HEK293T (cell line): ENCODE measurements around the gene MRM2.

Experiments
- CTCF ChIA-PET: fragments of 350-600 bp; formaldehyde crosslinking; extraction: SDS; loops from one replicate; lab custom pipeline; 2021; ENCODE audit warnings: antibody characterized with exemption, inconsistent platforms; lab: Yijun Ruan, JAX
- POLR2A ChIA-PET: fragments of 350-600 bp; formaldehyde crosslinking; extraction: SDS; loops from one replicate; lab custom pipeline; 2020; ENCODE audit warnings: antibody characterized with exemption, inconsistent platforms; lab: Yijun Ruan, JAX
- DNase-seq: peaks from one replicate; pipeline ENCODE4 v3.0.0; 2012; ENCODE audit warnings: mixed read lengths; ENCODE audit errors: extremely low spot score
- ARNT ChIP-seq: fragments of 450-650 bp; IDR thresholded peaks from 2 replicates; pipeline ENCODE4 v1.6.1; 2017; ENCODE audit warnings: mild to moderate bottlenecking
- BHLHE40 ChIP-seq: fragments of 450-650 bp; IDR thresholded peaks from 2 replicates; pipeline ENCODE4 v1.6.1; 2016; ENCODE audit warnings: mild to moderate bottlenecking, moderate library complexity, borderline replicate concordance
- CTBP1 ChIP-seq: fragments of 450-650 bp; IDR thresholded peaks from 2 replicates; pipeline ENCODE4 v1.6.1; 2016; ENCODE audit warnings: borderline replicate concordance
- ELF4 ChIP-seq: fragments of 450-650 bp; IDR thresholded peaks from 2 replicates; pipeline ENCODE4 v1.6.1; 2017; ENCODE audit warnings: antibody characterized with exemption
- FOXA1 ChIP-seq: fragments of 450-650 bp; IDR thresholded peaks from 2 replicates; pipeline ENCODE4 v1.6.1; 2016; ENCODE audit warnings: mild to moderate bottlenecking
- FOXK2 ChIP-seq: fragments of 450-650 bp; IDR thresholded peaks from 2 replicates; pipeline ENCODE4 v1.6.1; 2016; ENCODE audit warnings: mild to moderate bottlenecking
- FOXM1 ChIP-seq: fragments of 450-650 bp; IDR thresholded peaks from 2 replicates; pipeline ENCODE4 v1.6.1; 2017; ENCODE audit warnings: mild to moderate bottlenecking, borderline replicate concordance
- HDGF ChIP-seq: fragments of 450-650 bp; IDR thresholded peaks from 2 replicates; pipeline ENCODE4 v1.6.1; 2017; ENCODE audit warnings: antibody characterized with exemption, borderline replicate concordance
- L3MBTL2 ChIP-seq: fragments of 450-650 bp; conservative IDR thresholded peaks from 2 replicates; pipeline ENCODE4 v1.6.1; 2016; ENCODE audit warnings: mild to moderate bottlenecking
- LEF1 ChIP-seq: fragments of 450-650 bp; IDR thresholded peaks from 2 replicates; pipeline ENCODE4 v1.6.1; 2017; ENCODE audit warnings: mild to moderate bottlenecking, borderline replicate concordance
- NFRKB ChIP-seq: fragments of 450-650 bp; IDR thresholded peaks from 2 replicates; pipeline ENCODE4 v1.6.1; 2016; ENCODE audit warnings: mild to moderate bottlenecking, moderate library complexity
- PKNOX1 ChIP-seq: fragments of 450-650 bp; IDR thresholded peaks from 2 replicates; pipeline ENCODE4 v1.6.1; 2016
- SP1 ChIP-seq: fragments of 450-650 bp; IDR thresholded peaks from 2 replicates; pipeline ENCODE4 v1.6.1; 2017
- SUZ12 ChIP-seq: fragments of 450-650 bp; IDR thresholded peaks from 2 replicates; pipeline ENCODE4 v1.6.1; 2016; ENCODE audit warnings: mild to moderate bottlenecking
- TARDBP ChIP-seq: fragments of 450-650 bp; IDR thresholded peaks from 2 replicates; pipeline ENCODE4 v1.6.1; 2016
- ZNF384 ChIP-seq: fragments of 450-650 bp; IDR thresholded peaks from 2 replicates; pipeline ENCODE4 v1.6.1; 2016

MRM2 gene

GRCh38 chr7:2266911-2267310 lies 24.9 kb upstream of the MRM2 start:
- TF ChIP-seq ELF4 (no peak), L3MBTL2 (no peak), TARDBP (no peak), PKNOX1 (no peak), SUZ12 (no peak), FOXK2 (no peak), FOXA1 (no peak), ZNF384 (no peak), NFRKB (no peak), FOXM1 (no peak), LEF1 (no peak), ARNT (no peak), BHLHE40 (no peak), CTBP1 (no peak), HDGF (no peak), SP1 (no peak)
- CTCF ChIA-PET = no interaction called here

GRCh38 chr7:2264158-2264557 lies 22.2 kb upstream of the MRM2 start:
- DNase-seq = no peak
- POLR2A ChIA-PET = no interaction called here
- CTCF ChIA-PET = no interaction called here
- TF ChIP-seq ARNT (no peak), ZNF384 (no peak), SUZ12 (no peak), PKNOX1 (no peak), FOXK2 (no peak), BHLHE40 (no peak), LEF1 (no peak), L3MBTL2 (no peak), FOXM1 (no peak), HDGF (no peak), CTBP1 (no peak), FOXA1 (no peak), NFRKB (no peak), ELF4 (no peak), SP1 (no peak)

More at GRCh38 chr7:2266911-2267310, 24.9 kb upstream of the MRM2 start:
- DNase-seq = no peak
- POLR2A ChIA-PET = no interaction called here

GRCh38 chr7:2263176-2263575 lies 21.2 kb upstream of the MRM2 start:
- DNase-seq = no peak
- POLR2A ChIA-PET = no interaction called here
- CTCF ChIA-PET = no interaction called here
- TF ChIP-seq HDGF (no peak), FOXK2 (no peak), PKNOX1 (no peak), SP1 (no peak), FOXM1 (no peak), CTBP1 (no peak), LEF1 (no peak), L3MBTL2 (no peak), ZNF384 (no peak), ELF4 (no peak), SUZ12 (no peak), ARNT (no peak), BHLHE40 (no peak), TARDBP (no peak), FOXA1 (no peak), NFRKB (no peak)

GRCh38 chr7:2261611-2262010 lies 19.6 kb upstream of the MRM2 start:
- TF ChIP-seq L3MBTL2 (no peak), SP1 (no peak), ELF4 (no peak), LEF1 (no peak), NFRKB (no peak), FOXA1 (no peak), HDGF (no peak), CTBP1 (no peak)
- CTCF ChIA-PET = no interaction called here
- POLR2A ChIA-PET = interaction anchor here (1.0 kb wide), 1 partner anchor 92 kb away, joined by 3 read pairs; no protein-coding TSS in a partner anchor
- DNase-seq = no peak

GRCh38 chr7:2260820-2261219 lies 18.8 kb upstream of the MRM2 start:
- CTCF ChIA-PET = no interaction called here

GRCh38 chr7:2259480-2259879 lies 17.5 kb upstream of the MRM2 start:
- TF ChIP-seq BHLHE40 = no peak
- no peak for TF ChIP-seq L3MBTL2
- TF ChIP-seq TARDBP = no peak
- TF ChIP-seq PKNOX1 = no peak
- no peak for TF ChIP-seq FOXA1
- no peak for TF ChIP-seq HDGF
- no peak for TF ChIP-seq FOXM1
- no peak for TF ChIP-seq SUZ12
- TF ChIP-seq NFRKB = no peak
- no peak for TF ChIP-seq FOXK2
- no peak for TF ChIP-seq CTBP1
- no peak for TF ChIP-seq ELF4
- no peak for TF ChIP-seq ZNF384
- TF ChIP-seq ARNT = no peak
- TF ChIP-seq LEF1 = no peak
- no peak for TF ChIP-seq SP1
- ChIA-PET POLR2A (no interaction called here), CTCF (no interaction called here)
- no peak for DNase-seq

More at GRCh38 chr7:2260820-2261219, 18.8 kb upstream of the MRM2 start:
- POLR2A ChIA-PET = interaction anchor here (1.0 kb wide), 1 partner anchor 93 kb away, joined by 3 read pairs; no protein-coding TSS in a partner anchor
- TF ChIP-seq FOXM1 (no peak), CTBP1 (no peak), L3MBTL2 (no peak), HDGF (no peak), FOXA1 (no peak)
- no peak for DNase-seq
